Measurements from ENCODE around the gene MYO1C.

MYO1C gene

DNA sequence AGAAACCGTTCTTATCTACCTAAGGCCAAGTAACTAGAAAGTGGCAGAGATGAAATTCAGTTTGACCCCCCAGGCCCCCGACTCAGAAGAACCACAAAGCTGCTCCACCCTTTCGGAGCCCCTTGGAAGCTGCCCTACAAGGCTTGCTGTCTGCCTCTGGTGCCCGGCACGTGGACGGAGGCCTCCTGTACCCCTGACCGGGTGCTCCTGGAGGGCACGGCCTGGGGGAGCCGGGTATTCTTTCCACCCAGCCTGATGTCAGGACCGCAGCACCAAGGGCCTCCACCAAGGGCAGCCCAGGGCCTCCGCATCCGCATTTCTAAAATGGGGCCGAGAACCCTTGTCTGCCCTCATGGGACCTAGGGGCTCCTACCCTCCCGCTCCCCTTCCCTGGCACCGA lies 21.0 kb downstream of the MYO1C start:
- no peak for ATAC-seq (ENCODE audit: low read depth)
- no peak for DNase-seq (ENCODE audit: low spot score)
- no peaks in the 10 kb centered on the region for H3K4me1 ChIP-seq (ENCODE audit: insufficient read depth, poor library complexity, severe bottlenecking)
- no peaks in the 10 kb centered on the region for H3K9me3 ChIP-seq (ENCODE audit: severe bottlenecking)
- TF ChIP-seq CTCF (IDR thresholded peaks at IDR 0.05; ENCODE audit: poor library complexity, severe bottlenecking): no peak
- no peak overlapping the region for H3K27ac ChIP-seq (ENCODE audit: poor library complexity, severe bottlenecking)
- peaks cover 63% of the 10 kb centered on the region for H3K36me3 ChIP-seq (ENCODE audit: low read depth)
- no peak overlapping the region for H3K4me3 ChIP-seq (ENCODE audit: severe bottlenecking)
- H3K27me3 ChIP-seq (ENCODE audit: insufficient read depth, poor library complexity, severe bottlenecking): no peaks in the 10 kb centered on the region

DNA sequence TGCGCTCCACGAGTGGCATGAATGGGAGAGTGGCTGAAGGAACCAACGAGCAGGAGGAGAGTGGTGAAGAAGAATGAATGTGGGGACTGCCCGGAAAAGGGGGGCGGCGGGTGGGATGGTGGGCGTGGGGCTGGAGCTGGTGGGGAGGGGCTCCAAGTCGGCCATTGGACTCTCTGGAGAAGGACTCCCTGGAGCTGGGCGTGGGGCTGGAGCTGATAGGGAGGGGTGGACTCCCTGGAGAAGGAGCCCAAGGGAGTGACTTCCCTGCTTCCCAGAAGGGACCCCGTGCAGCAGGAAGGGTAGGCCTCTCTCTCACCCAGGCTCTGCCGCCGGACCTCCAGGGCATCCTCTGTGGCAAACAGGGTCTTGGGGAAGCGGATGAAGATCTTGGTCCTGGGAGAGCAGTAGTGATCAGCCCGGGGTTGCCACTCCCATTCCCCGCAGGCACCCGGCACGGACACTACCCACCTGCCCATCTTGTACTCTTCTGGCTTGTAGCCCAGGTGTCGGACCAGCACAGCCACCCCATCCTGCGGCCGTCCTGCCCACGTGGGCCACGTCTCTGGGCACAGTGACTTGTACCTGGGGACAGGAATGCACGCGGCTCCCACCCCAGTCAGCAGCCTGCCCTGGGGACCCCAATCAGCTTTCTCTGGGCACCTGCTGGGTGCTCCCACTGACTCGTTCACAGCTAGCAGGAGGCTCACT lies 21.6 kb downstream of the MYO1C start:
- no peaks in the 10 kb centered on the region for H3K9me3 ChIP-seq (ENCODE audit: severe bottlenecking)
- no peaks in the 10 kb centered on the region for H3K4me1 ChIP-seq (ENCODE audit: insufficient read depth, poor library complexity, severe bottlenecking)
- ATAC-seq (ENCODE audit: low read depth): no peak
- no peak for DNase-seq (ENCODE audit: low spot score)
- H3K27ac ChIP-seq (ENCODE audit: poor library complexity, severe bottlenecking): no peak overlapping the region
- H3K27me3 ChIP-seq (ENCODE audit: insufficient read depth, poor library complexity, severe bottlenecking): no peaks in the 10 kb centered on the region
- H3K36me3 ChIP-seq (ENCODE audit: low read depth): peaks cover 57% of the 10 kb centered on the region
- no peak for TF ChIP-seq CTCF (IDR thresholded peaks at IDR 0.05; ENCODE audit: poor library complexity, severe bottlenecking)
- no peak overlapping the region for H3K4me3 ChIP-seq (ENCODE audit: severe bottlenecking)

GRCh38 chr17:1470071-1470754 lies 22.3 kb downstream of the MYO1C start:
- TF ChIP-seq CTCF (IDR thresholded peaks at IDR 0.05; ENCODE audit: poor library complexity, severe bottlenecking): no peak
- Histone ChIP-seq H3K4me1 (ENCODE audit: insufficient read depth, poor library complexity, severe bottlenecking) (no peaks in the 10 kb centered on the region), H3K27me3 (ENCODE audit: insufficient read depth, poor library complexity, severe bottlenecking) (no peaks in the 10 kb centered on the region), H3K36me3 (ENCODE audit: low read depth) (peaks cover 52% of the 10 kb centered on the region), H3K9me3 (ENCODE audit: severe bottlenecking) (no peaks in the 10 kb centered on the region), H3K27ac (ENCODE audit: poor library complexity, severe bottlenecking) (no peak overlapping the region), H3K4me3 (ENCODE audit: severe bottlenecking) (no peak overlapping the region)
- ATAC-seq (ENCODE audit: low read depth) (no peak), DNase-seq (ENCODE audit: low spot score) (no peak)

GRCh38 chr17:1469231-1469852 lies 23.1 kb downstream of the MYO1C start:
- no peak overlapping the region for H3K4me3 ChIP-seq (ENCODE audit: severe bottlenecking)
- no peaks in the 10 kb centered on the region for H3K27me3 ChIP-seq (ENCODE audit: insufficient read depth, poor library complexity, severe bottlenecking)
- no peak for TF ChIP-seq CTCF (IDR thresholded peaks at IDR 0.05; ENCODE audit: poor library complexity, severe bottlenecking)
- H3K36me3 ChIP-seq (ENCODE audit: low read depth): peaks cover 52% of the 10 kb centered on the region
- no peak overlapping the region for H3K27ac ChIP-seq (ENCODE audit: poor library complexity, severe bottlenecking)
- DNase-seq (ENCODE audit: low spot score) (no peak), ATAC-seq (ENCODE audit: low read depth) (no peak)
- no peaks in the 10 kb centered on the region for H3K4me1 ChIP-seq (ENCODE audit: insufficient read depth, poor library complexity, severe bottlenecking)
- H3K9me3 ChIP-seq (ENCODE audit: severe bottlenecking): no peaks in the 10 kb centered on the region

Data from RWPE2 (cell line).